NK-92 treated with Interleukin-12 subunit alpha and Interleukin-12 subunit beta, amount 100 ng/mL, for 24 hours (cell line): Measurements from ENCODE around the gene AHSG.

Experiments used
- DNase-seq: peaks from one replicate; lab custom pipeline; 2025; lab: John Stamatoyannopoulos, UW

The AHSG gene

DNA sequence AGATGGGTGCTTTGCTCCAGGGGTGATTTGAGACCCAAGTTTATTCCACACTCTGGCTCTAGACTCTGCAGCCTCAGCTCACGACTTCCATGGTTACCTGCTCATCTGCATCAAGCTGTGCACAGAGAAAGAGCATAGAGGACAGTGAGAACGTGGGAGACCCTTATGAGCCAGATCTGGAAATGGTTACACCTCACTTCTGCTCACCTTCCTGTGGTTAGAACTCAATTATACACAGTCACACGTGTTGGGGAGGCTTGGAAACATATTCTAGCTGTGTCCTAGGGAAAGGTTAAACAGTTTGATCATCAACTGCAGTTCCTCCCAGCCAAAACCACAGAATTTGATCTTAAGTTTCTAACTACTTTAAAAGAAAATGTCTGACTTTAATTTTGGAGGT is 29.2 kb downstream of the AHSG start:
- peak; percentile 8 for DNase-seq

DNA sequence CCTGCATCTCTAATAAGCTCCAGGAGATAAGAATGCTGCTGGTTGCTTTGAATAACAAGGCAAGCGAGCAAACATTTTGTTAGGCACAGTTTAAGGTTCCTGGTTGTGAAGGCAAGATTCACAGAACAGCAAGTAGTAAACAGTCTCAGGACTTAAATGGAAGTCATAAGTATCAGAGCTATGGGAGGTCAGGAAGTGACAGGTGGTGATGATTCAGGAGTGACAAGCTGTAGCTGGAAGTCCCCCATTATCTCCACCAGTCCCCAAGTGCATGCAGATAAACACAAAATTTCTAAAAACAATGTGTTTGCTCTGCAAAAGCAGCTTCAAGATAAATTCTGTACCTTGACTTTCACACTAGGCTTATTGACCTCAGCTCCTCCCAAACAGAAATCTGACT is 30.6 kb downstream of the AHSG start:
- peak; percentile 40 for DNase-seq

DNA sequence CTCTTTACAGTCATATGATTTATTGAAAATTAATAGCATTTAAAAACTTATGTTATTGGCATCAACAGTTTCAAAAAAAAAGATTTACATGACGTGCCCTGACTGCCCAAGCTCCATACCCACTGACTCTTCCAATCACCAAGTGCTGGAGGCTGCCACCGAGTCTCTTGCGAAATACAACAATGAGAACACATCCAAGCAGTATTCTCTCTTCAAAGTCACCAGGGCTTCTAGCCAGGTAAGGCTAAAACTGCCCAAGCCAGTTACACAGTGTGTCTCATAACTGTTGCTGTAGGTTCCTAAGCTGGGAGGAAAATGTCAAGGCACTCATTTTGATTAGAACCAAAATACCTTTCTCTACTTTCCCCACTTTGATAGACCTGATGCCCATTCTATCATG is 31.8 kb downstream of the AHSG start:
- DNase-seq: no peak

DNA sequence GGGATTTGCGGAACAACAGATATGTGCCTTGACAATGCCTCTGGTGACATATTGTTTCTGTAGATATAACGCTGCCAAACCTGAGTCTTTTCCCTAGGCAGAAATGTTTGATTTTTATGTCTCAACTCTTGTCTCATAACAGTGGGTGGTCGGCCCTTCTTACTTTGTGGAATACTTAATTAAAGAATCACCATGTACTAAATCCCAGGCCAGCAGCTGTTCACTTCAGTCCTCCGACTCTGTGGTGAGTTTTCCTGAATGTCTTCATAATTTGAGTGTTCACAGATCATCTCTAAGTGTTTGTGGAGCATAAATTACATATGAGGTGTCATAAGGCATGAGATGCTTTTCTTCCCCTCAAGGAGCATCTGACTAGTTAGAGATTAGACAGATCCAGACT is 33.2 kb downstream of the AHSG start:
- no peak for DNase-seq

DNA sequence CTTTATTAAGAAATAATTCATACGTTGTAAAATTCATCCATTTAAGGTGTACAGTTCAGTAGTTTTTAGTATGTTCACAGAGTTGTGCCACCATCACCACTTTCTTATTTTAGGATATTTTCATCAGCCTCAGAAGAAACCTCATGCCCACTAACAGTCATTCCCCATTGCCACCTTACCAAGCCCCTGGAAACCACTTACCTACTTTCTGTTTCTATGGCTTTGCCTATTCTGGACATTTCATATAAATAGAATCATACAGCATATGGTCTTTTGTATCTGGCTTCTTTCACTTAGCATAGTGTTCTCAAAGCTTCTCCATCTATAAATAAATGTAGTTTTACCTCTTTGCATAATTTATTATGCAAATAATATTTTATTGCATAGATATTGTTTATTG is 34.0 kb downstream of the AHSG start:
- no peak for DNase-seq

DNA sequence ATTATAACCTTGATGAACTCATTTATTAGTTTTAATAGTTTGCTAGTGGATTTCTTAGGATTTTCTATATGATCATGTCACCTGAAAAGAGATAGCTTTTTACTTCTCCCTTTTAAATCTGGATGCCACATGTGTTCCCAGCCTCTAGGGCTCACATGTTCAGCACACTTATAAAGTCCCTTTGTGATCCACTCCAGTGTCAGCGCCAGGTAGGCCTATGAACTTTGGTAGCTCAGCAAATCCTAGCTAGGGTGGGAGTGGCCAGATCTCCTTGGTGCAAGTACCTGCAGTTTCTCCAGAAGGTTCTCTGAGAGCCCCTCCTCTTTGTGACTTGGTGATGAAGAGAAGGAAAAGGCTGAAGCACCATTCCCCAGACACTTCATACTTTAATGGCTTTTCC is 36.0 kb downstream of the AHSG start:
- DNase-seq: no peak

DNA sequence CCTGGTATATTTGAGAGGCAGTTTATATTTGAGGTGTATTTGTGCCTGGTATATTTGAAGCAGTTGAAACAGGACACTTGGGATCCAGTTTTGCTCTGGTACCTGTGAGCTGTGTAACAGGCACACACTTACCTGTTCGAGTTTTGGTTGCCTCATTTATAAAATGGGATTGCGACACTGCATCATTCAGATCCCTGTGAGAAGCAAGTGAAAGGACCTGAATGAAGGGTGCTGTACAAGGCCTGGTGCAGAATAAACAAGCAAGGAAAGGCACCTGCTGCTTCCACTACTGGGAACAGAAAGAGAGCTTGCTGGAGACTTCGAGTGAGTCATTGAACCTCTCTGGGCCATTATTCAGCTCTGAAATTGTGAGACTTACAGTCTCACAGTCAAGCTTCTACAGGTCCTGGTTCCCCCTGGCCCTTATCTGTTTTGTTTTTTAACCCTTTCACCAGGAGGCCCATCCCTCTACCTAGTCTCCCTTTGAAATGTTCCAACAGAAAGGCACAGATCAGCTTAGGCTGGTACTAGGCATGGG is 38.9 kb downstream of the AHSG start:
- no peak for DNase-seq

DNA sequence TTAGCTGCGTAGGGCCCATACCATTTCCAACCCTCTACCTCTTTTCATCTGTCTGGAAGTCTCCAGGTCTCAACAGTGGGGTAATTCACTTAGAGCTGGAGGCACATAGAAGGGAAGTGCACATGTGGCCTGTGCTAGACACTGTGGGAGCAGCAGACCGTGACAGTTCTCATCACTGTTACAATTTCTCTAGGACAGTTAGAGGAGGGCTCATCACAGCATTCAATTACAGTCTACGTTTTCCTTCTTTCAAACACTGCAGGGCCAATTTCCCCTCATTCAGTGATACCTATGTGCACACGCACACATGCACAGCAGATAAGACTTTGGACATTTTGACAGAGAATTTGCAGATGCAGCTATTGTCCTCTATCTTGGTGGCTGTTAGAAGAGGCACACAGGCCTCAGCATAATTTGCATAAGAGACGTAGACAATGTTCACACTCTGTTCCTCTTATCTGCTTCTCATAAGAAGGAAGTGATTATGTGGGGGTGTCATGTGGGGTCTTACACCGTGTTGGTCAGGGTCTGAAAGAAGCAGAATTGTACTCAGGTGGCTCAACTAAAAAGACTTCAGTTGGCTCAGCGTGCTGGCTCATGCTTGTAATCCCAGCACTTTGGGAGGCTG is 40.3 kb downstream of the AHSG start:
- no peak for DNase-seq

DNA sequence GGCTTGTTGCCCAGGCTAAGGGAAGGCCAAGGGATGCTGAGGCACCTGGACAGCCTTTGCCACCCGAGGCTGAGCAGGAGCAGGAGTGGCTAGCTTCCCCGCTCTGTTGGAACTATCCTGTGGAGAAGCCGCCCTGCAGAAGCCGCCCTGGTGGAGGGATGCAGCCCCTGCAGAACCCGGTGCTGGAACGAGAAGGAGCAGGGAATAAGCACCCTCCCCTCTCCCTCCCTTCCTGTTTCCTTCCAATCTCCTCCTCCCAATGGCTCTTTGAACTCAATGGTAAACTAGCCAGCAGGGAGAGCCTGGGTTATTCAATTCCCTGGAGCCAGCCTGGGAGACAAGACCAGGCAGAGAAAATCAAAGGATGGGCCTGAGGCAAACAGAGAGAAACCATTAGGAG is 41.1 kb downstream of the AHSG start:
- DNase-seq: no peak

DNA sequence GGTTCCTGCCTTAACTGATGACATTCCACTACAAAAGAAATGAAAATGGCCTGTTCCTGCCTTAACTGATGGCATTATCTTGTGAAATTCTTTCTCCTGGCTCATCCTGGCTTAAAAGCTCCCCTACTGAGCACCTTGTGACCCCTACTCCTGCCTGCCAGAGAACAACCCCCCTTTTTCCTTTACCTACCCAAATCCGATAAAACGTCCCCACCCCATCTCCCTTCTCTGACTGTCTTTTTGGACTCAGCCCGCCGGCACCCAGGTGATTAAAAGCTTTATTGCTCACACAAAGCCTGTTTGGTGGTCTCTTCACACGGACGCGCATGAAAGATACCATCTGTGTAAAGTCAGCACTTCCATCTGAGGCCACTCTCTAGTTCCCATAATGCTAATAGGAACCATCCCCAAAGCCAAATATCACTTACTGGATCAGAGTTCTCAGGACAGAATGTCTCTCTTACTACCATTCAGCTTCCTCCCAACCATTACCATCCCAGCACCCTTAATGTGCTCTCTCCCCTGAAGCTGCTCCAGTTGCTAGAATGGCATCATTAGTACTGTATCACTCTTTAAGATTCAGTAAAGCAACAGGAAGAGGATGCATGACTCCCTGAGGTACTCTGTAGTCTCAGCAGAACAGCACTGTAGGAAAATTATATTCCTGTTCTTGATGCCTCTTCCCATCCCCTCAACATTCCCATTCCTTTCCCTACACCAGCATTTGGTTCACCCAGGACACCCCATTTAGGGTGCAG is 50.7 kb downstream of the AHSG start:
- no peak for DNase-seq

DNA sequence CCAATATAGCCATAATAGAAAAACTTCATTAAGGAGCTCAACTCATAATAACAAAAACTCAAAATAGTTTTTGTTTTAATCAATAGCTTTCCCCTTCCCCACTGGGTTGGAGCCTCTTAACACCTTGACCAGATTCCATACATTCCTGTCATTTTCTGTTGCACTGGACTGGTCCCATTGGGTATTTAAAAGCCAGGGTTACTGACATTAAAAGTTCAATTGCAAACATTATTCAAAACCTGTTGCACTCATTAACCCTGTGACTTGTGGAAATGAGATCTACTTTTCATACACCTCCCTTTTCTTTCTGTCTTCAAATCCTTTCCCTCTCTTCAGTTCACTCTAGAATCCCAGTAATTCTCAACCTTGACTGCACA is 51.2 kb downstream of the AHSG start:
- no peak for DNase-seq

DNA sequence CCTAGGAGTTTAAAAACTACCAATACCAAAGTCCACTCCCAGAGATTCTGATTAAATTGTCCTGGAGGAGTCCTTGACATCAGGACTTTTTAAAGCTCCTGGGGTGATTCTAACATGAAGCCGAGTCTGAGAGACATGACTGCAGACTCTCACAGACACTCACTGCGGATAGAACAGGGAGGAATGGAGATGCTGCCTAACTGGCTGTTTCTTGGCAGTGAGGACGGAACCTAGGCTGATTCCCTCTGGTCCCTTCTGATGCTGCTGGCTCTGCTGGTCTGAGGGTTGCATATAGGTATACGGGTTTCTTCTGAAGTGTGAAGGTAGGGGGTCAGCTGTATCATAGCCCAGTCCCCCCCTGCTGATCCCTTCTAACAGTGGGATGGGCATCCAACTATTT is 51.6 kb downstream of the AHSG start:
- no peak for DNase-seq

DNA sequence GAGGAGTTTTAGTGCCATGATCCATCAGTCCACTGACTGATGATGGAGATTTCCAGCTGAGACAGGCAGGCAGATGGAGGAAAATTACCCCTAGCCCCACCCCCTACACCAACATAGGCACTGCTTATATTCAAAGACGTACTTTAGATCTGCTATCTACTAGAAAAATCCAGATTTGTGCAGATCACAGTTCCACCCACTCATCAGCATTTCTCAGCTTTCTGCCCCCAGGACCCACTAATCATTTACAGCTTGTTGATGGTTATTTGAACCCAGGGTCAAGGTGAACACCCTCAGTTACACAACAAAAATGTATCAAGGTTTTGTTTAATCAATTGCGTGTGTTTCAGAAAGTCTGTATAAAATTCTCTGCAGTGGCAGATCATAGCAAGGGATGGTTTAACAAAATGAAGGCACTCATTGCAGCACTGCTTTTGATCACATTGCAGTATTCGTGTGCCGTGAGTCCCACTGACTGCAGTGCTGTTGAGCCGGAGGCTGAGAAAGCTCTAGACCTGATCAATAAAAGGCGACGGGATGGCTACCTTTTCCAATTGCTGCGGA is 52.8 kb downstream of the AHSG start, which contains the start of gene HRG:
TSS of gene HRG (plus strand) at position 390 of the 564 bp plus-strand sequence. CDS start at position 408, 18 bp downstream.
- no peak for DNase-seq

DNA sequence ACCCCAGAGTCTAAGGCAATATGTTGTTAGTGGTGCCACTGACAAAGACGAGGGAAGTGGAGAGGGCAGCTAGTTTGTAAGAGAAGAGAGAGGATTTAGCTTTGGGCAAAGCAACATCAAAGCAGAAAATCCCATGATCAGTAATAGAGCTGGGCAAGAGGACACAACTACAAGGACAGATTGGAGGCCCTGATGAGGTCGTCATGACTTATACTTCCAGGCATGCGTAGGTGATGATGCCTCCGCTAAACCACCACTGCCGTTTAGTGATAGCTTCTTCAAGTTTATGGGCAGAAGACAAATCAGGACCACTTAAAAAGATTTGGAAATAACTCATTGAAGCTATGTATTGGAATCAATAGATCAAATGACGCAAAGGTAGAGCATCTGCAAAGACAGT is 55.6 kb downstream of the AHSG start:
- no peak for DNase-seq

DNA sequence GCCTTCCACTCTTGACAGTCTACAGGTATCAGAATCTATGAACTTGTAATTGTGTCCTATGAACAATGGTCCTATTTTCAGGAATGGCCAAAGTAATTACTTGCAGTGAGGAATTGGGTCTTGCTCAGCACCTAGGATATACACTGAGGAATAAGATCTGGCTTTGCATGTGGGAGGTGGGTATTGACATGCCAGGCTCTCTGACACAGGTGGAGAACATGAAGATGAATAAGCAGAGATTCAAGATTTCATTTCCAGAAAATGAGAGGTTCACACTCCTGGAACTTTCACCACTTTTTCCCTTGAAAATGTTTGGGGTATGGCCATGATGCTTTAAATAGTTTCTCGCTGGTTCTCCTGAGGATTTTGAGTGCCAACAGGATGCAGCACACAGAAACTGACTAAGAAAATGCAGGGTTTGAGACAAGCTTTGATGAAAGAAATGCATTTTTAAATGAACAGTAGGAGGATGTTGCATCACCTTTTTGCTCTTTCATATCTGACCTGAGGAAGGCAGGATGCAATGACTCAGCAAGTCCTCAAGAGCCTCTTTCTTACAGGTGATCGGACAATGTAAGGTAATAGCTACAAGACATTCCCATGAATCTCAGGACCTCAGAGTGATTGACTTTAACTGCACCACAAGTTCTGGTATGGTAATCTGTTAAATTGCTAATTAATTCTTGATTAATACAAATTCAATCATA is 56.7 kb downstream of the AHSG start:
- DNase-seq: no peak

DNA sequence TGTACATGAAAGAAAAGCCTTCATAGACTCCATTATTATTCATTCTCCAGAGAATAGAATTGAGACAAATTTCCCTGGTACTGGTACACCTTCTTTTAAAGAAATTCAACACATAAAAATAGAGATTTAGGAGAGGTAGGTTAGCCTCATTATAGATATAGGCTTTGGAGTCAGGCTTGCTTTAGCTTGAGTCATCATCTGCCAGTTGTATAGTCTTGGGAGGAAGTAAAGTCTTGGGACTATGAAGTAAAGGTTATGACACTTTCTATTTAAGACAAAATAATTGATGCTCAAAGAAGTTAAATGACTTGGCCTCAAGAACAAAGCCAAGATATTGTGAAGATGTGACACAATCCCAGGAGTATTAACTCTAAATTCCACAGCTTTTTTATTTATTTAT is 57.3 kb downstream of the AHSG start:
- DNase-seq: no peak
